ENCODE results near the gene KLF15. TPM values are rescaled to one million over a fixed set of nuclear protein-coding genes. Genes with fewer than 3 reads are reported as not detected.

The KLF15 gene
- total and polyA plus RNA-seq, 4 donors, result 18.1 to 31.3 (median 24.6) TPM

DNA sequence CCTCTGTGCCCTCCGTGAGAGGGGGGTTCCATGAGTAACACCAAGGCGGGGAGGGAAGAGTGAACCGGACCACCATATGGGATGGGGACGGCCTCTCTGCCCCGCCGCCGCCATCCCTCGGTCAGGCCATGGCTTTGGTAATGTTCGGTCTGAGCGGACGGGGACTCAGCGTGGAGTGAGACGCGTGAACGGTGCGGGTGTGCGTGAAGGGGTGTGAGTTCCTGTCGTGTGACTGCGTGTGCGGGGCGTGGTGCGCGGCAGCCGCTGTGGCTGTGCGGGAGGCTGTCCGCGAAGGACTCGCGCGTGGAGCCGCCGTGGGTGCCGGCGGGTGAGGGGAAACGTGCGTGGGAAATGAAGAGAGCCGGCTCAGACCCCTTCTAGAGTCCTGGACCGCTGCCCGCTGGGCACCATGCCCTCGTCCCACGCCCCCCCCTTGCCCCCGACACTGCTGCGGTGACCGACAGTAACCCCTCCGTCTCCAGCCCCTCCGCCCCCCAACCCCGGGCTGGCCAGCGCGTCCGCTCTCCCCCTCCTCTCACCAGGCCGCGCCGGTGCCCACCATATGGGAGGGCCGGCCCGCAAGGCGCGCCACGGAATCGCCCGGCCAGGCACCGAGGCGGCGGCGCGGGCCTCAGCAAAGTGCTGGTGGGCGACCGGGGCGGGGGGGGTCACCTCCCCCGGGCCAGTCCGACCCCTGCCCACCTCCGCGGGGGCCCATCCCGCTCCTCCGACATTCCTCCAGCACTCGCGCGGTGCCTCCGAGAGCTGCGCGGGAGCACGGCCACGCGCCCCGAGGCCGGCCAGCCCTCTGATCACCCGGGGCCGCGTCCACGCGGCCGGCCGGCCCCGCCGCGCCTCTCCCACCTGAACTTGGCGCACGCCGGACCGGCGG lies 589 bp downstream of the KLF15 start:
- Histone ChIP-seq H3K4me1 (ENCODE audit: control insufficient read depth in 5 of 5, insufficient read depth in 5 of 5, low read length in 5 of 5) (peaks cover 0 to 32% (median 6%) of the 10 kb centered on the region in 5 donors), H3K27me3 (ENCODE audit: control insufficient read depth in 3 of 3, insufficient read depth in 3 of 3, low read length in 2 of 3) (peaks cover 0 to 6% (median 0%) of the 10 kb centered on the region in 3 donors), H3K9me3 (ENCODE audit: control insufficient read depth in 4 of 4, insufficient read depth in 3 of 4, low read length in 3 of 4) (peaks cover 0 to 3% (median 0%) of the 10 kb centered on the region in 4 donors), H3K27ac (ENCODE audit: low read depth in 1 of 2, low read length in 1 of 2) (peak overlapping the region; percentile 94 to 99), H3K36me3 (ENCODE audit: control insufficient read depth in 4 of 4, insufficient read depth in 4 of 4, low read length in 4 of 4) (peaks cover 0 to 12% (median 0%) of the 10 kb centered on the region in 4 donors), H3K9ac (ENCODE audit: insufficient read depth in 1 of 2, low read length in 2 of 2) (peak overlapping the region in 1 of 2 donors; percentile 62), H3K4me3 (peak overlapping the region; percentile 80)
- no peak for ATAC-seq (ENCODE audit: insufficient read depth, low FRiP score)
- 1% methylated on average over 56 to 100 of the region's 100 CpGs for WGBS, 2 donors
- peak; percentile 45 to 59 (median 47) for DNase-seq
- TF ChIP-seq, protein P1, sequence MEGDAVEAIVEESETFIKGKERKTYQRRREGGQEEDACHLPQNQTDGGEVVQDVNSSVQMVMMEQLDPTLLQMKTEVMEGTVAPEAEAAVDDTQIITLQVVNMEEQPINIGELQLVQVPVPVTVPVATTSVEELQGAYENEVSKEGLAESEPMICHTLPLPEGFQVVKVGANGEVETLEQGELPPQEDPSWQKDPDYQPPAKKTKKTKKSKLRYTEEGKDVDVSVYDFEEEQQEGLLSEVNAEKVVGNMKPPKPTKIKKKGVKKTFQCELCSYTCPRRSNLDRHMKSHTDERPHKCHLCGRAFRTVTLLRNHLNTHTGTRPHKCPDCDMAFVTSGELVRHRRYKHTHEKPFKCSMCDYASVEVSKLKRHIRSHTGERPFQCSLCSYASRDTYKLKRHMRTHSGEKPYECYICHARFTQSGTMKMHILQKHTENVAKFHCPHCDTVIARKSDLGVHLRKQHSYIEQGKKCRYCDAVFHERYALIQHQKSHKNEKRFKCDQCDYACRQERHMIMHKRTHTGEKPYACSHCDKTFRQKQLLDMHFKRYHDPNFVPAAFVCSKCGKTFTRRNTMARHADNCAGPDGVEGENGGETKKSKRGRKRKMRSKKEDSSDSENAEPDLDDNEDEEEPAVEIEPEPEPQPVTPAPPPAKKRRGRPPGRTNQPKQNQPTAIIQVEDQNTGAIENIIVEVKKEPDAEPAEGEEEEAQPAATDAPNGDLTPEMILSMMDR (IDR thresholded peaks at IDR 0.05; ENCODE audit: control extremely low read depth, extremely low read depth), result no peak

DNA sequence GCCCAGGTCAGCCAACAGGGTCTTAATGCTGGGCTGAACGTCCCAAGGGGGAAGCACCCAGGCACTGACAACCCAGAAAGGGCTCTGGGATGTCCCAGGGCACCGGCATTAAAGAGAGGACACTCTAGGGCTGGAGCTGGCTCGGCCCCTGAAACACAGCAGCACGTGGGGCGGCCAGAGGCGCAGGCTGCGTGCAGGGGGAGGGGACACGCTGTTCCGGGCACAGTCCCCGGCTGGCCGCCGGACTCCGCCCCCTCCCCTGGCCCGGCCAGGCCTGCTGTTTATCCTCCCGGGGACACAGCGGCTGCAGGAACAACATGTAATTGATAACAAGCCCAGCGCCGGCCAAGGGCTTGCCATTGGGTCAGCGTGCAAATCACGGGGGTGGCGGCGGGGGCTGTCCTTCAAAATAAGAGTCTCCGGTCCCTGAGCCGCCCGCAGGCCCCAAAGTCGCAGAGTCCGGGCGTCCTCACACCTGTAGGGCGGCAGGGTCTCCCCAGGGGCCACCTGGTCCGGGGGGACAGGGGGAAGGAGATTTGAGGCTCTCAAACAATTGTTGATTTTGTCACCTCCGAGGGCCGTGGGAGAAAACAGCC lies 1.3 kb downstream of the KLF15 start:
- H3K27ac ChIP-seq (ENCODE audit: low read depth in 1 of 2, low read length in 1 of 2), result peak overlapping the region; percentile 94 to 99
- peaks cover 0 to 32% (median 6%) of the 10 kb centered on the region in 5 donors for H3K4me1 ChIP-seq (ENCODE audit: control insufficient read depth in 5 of 5, insufficient read depth in 5 of 5, low read length in 5 of 5)
- H3K9me3 ChIP-seq (ENCODE audit: control insufficient read depth in 4 of 4, insufficient read depth in 3 of 4, low read length in 3 of 4), result peaks cover 0 to 3% (median 0%) of the 10 kb centered on the region in 4 donors
- H3K27me3 ChIP-seq (ENCODE audit: control insufficient read depth in 3 of 3, insufficient read depth in 3 of 3, low read length in 2 of 3), result peaks cover 0 to 6% (median 0%) of the 10 kb centered on the region in 3 donors
- peak; percentile 71 for ATAC-seq (ENCODE audit: insufficient read depth, low FRiP score)
- DNase-seq, result peak; percentile 97 to 98 (median 97)
- 3 to 4% methylated on average over 32 of the region's 32 CpGs for WGBS, 2 donors
- H3K4me3 ChIP-seq, result peak overlapping the region; percentile 80
- H3K9ac ChIP-seq (ENCODE audit: insufficient read depth in 1 of 2, low read length in 2 of 2), result peak overlapping the region in 1 of 2 donors; percentile 78
- peaks cover 0 to 19% (median 4%) of the 10 kb centered on the region in 4 donors for H3K36me3 ChIP-seq (ENCODE audit: control insufficient read depth in 4 of 4, insufficient read depth in 4 of 4, low read length in 4 of 4)
- TF ChIP-seq, protein P1 (IDR thresholded peaks at IDR 0.05; ENCODE audit: control extremely low read depth, extremely low read depth), result no peak

DNA sequence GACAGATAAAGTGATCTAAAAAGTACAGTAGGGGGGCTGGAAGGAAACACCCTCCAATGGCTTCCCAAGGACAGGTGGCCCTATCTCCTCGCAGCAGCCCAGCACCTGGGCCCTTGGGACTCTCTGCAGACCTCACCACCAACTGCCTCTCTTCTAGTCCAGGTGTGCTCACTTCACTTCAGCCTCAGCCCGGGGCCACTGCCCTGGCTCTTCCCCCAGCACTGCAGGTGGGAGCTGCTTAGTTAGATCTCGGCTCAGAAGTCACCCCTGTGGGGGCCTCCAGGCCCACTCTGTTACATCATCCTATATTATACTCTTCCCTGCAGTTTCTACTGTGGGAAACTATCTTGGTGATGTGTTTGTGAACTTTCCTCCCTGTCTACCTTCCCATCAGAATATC lies 2.0 kb downstream of the KLF15 start:
- DNase-seq, result no peak
- 68 to 88% methylated on average over 3 of the region's 3 CpGs for WGBS, 2 donors
- no peak for ATAC-seq (ENCODE audit: insufficient read depth, low FRiP score)
- TF ChIP-seq, protein P1 (IDR thresholded peaks at IDR 0.05; ENCODE audit: control extremely low read depth, extremely low read depth), result no peak
- peaks cover 0 to 3% (median 0%) of the 10 kb centered on the region in 4 donors for H3K9me3 ChIP-seq (ENCODE audit: control insufficient read depth in 4 of 4, insufficient read depth in 3 of 4, low read length in 3 of 4)
- peak overlapping the region; percentile 0 for H3K4me3 ChIP-seq
- H3K27ac ChIP-seq (ENCODE audit: low read depth in 1 of 2, low read length in 1 of 2), result peak overlapping the region; percentile 83 to 87
- H3K4me1 ChIP-seq (ENCODE audit: control insufficient read depth in 5 of 5, insufficient read depth in 5 of 5, low read length in 5 of 5), result peaks cover 0 to 34% (median 6%) of the 10 kb centered on the region in 5 donors
- H3K9ac ChIP-seq (ENCODE audit: insufficient read depth in 1 of 2, low read length in 2 of 2), result peak overlapping the region in 1 of 2 donors; percentile 78
- H3K27me3 ChIP-seq (ENCODE audit: control insufficient read depth in 3 of 3, insufficient read depth in 3 of 3, low read length in 2 of 3), result peaks cover 0 to 6% (median 0%) of the 10 kb centered on the region in 3 donors
- peaks cover 0 to 19% (median 9%) of the 10 kb centered on the region in 4 donors for H3K36me3 ChIP-seq (ENCODE audit: control insufficient read depth in 4 of 4, insufficient read depth in 4 of 4, low read length in 4 of 4)
